Measurements from ENCODE around the gene TARS2.

- TF ChIP-seq EZH2phosphoT487 (IDR thresholded peaks at IDR 0.05; ENCODE audit: insufficient read depth, low read depth) (no peak), EZH2 (IDR thresholded peaks at IDR 0.05; ENCODE audit: insufficient read depth, poor library complexity, severe bottlenecking) (no peak)
These were observed 2.4 kb upstream of the TARS2 start for GRCh38 chr1:150484861-150485260.
